Astrocyte (in vitro differentiated cells and primary cell): Measurements from ENCODE around the gene PARP1. TPM values are rescaled to one million over a fixed set of nuclear protein-coding genes. Genes with fewer than 3 reads are reported as not detected.

ENCODE experiments used
- DNase-seq: peaks from one replicate; pipeline ENCODE4 v3.0.0-alpha.2; 2010; ENCODE audit warnings: low read depth
- FAIRE-seq: peaks from 2 replicates; lab custom pipeline; 2011; peaks lifted over from hg19 to GRCh38; lab: Jason Lieb, UNC
- H2AFZ ChIP-seq: 2 replicates; pipeline ENCODE4 v1.6.0; 2012; ENCODE audit warnings: low read depth, low read length, inconsistent platforms
- H3K27ac ChIP-seq: 2 replicates; pipeline ENCODE4 v1.5.1; 2011; ENCODE audit warnings: low read depth, low read length, inconsistent platforms
- H3K27me3 ChIP-seq: 2 replicates; pipeline ENCODE4 v1.6.0; 2011; ENCODE audit warnings: low read length, inconsistent platforms; ENCODE audit not compliant: insufficient read depth
- H3K36me3 ChIP-seq: 2 replicates; pipeline ENCODE4 v1.5.1; 2011; ENCODE audit warnings: low read length, inconsistent platforms; ENCODE audit not compliant: insufficient read depth
- H3K4me1 ChIP-seq: 2 replicates; pipeline ENCODE4 v1.5.1; 2011; ENCODE audit warnings: low read length, inconsistent platforms; ENCODE audit not compliant: insufficient read depth
- H3K4me2 ChIP-seq: 2 replicates; pipeline ENCODE4 v1.6.0; 2012; ENCODE audit warnings: low read length, inconsistent platforms
- H3K4me3 ChIP-seq: 2 replicates; pipeline ENCODE4 v1.5.1; 2011; ENCODE audit warnings: low read depth, mild to moderate bottlenecking, low read length, inconsistent platforms; ENCODE audit not compliant: insufficient read depth
- H3K79me2 ChIP-seq: 2 replicates; pipeline ENCODE4 v1.6.0; 2012; ENCODE audit warnings: mild to moderate bottlenecking, low read length, inconsistent platforms; ENCODE audit not compliant: insufficient read depth
- H3K9ac ChIP-seq: 2 replicates; pipeline ENCODE4 v1.6.0; 2012; ENCODE audit warnings: mild to moderate bottlenecking, low read length, inconsistent platforms
- H3K9me3 ChIP-seq: 2 replicates; pipeline ENCODE4 v1.5.1; 2012; ENCODE audit warnings: low read depth, mild to moderate bottlenecking, low read length, inconsistent platforms; ENCODE audit not compliant: insufficient read depth
- H4K20me1 ChIP-seq: 2 replicates; pipeline ENCODE4 v1.6.0; 2012; ENCODE audit warnings: low read length, inconsistent platforms; ENCODE audit not compliant: insufficient read depth
- H3K27ac Mint-ChIP-seq: one replicate; pipeline ENCODE4 v1.8.0; 2021; ENCODE audit warnings: mild to moderate bottlenecking, mixed read lengths; ENCODE audit not compliant: unreplicated experiment
- H3K27me3 Mint-ChIP-seq: one replicate; pipeline ENCODE4 v1.8.0; 2021; ENCODE audit warnings: low read depth, mixed read lengths; ENCODE audit not compliant: unreplicated experiment
- H3K36me3 Mint-ChIP-seq: one replicate; pipeline ENCODE4 v1.8.0; 2021; ENCODE audit warnings: low read depth, mixed read lengths; ENCODE audit not compliant: unreplicated experiment
- H3K4me1 Mint-ChIP-seq: one replicate; pipeline ENCODE4 v1.8.0; 2021; ENCODE audit warnings: low read depth, mixed read lengths; ENCODE audit not compliant: unreplicated experiment
- H3K4me3 Mint-ChIP-seq: one replicate; pipeline ENCODE4 v1.8.0; 2021; ENCODE audit warnings: mild to moderate bottlenecking, moderate library complexity, mixed read lengths; ENCODE audit not compliant: unreplicated experiment
- H3K9me3 Mint-ChIP-seq: one replicate; pipeline ENCODE4 v1.8.0; 2021; ENCODE audit warnings: mild to moderate bottlenecking, mixed read lengths; ENCODE audit not compliant: unreplicated experiment
- EZH2 ChIP-seq: IDR thresholded peaks from 2 replicates; pipeline ENCODE4 v1.6.1; 2012; ENCODE audit warnings: mild to moderate bottlenecking, low read length, inconsistent platforms; ENCODE audit not compliant: insufficient read depth
- total RNA-seq: library from RNA; stranded (reverse); gene quantifications from 2 replicates; pipeline ENCODE4 v1.2.1, GENCODE V29; 2021
- TF ChIP-seq, protein P1 (sequence below): IDR thresholded peaks from 2 replicates; pipeline ENCODE4 v1.5.1; 2011; ENCODE audit warnings: low read depth, mild to moderate bottlenecking, inconsistent platforms, low read length, moderate library complexity; ENCODE audit not compliant: insufficient read depth

The PARP1 gene
- total RNA-seq, 1 donor from 2014 or later, result 57.8 TPM

DNA sequence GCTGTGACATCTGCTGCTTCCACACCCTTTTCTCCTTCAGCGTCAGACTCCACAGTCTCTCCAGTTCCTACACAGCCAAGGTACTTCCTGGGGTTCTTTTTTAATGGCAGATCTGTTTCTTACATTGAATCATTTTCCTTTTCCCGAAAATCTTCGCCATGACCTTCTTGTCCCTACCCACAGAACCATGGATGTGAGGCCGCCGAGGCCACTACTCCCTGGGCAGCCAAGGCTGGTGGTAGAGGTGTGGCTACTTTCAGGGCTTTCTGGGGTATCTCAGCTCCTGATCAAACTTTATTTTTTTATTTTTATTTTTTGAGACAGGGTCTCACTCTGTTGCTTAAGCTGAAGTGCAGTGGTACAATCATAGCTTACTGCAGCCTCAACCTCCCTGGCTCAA is 89.4 kb downstream of the PARP1 start:
- H3K27ac ChIP-seq, result no peak overlapping the region
- peaks cover 4% of the 10 kb centered on the region for H3K9me3 Mint-ChIP-seq

DNA sequence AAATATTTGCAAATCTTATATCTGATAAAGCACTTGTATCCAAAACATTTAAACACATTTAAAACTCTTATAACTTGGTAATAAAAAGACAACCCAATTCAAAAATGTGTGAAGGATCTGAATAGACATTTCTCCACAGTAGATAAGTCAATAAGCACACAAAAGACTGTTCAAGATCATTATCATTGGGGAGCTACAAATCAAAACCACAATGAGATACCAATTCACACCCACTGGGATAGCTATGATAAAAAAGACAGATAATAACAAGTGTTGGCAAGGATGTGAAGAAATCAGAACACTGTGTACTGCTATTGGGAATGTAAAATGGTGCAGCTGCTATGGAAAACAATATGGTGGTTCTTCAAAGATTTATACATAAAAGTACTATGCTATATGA is 93.8 kb downstream of the PARP1 start:
- Mint-ChIP-seq H3K9me3 (peaks cover 2% of the 10 kb centered on the region), H3K36me3 (no peaks in the 10 kb centered on the region), H3K4me3 (no peak overlapping the region), H3K27me3 (peaks cover 14% of the 10 kb centered on the region), H3K27ac (no peak overlapping the region), H3K4me1 (peaks cover 3% of the 10 kb centered on the region)
- H3K27me3 ChIP-seq, result no peaks in the 10 kb centered on the region
- TF ChIP-seq EZH2, result no peak
- TF ChIP-seq, protein P1, sequence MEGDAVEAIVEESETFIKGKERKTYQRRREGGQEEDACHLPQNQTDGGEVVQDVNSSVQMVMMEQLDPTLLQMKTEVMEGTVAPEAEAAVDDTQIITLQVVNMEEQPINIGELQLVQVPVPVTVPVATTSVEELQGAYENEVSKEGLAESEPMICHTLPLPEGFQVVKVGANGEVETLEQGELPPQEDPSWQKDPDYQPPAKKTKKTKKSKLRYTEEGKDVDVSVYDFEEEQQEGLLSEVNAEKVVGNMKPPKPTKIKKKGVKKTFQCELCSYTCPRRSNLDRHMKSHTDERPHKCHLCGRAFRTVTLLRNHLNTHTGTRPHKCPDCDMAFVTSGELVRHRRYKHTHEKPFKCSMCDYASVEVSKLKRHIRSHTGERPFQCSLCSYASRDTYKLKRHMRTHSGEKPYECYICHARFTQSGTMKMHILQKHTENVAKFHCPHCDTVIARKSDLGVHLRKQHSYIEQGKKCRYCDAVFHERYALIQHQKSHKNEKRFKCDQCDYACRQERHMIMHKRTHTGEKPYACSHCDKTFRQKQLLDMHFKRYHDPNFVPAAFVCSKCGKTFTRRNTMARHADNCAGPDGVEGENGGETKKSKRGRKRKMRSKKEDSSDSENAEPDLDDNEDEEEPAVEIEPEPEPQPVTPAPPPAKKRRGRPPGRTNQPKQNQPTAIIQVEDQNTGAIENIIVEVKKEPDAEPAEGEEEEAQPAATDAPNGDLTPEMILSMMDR, result no peak
- no peaks in the 10 kb centered on the region for H3K9me3 ChIP-seq
- no peak overlapping the region for H3K4me3 ChIP-seq
- peaks cover 5% of the 10 kb centered on the region for H3K4me1 ChIP-seq
- no peaks in the 10 kb centered on the region for H3K79me2 ChIP-seq
- FAIRE-seq, result no peak
- no peak overlapping the region for H2AFZ ChIP-seq
- no peaks in the 10 kb centered on the region for H3K36me3 ChIP-seq
- H3K27ac ChIP-seq, result no peak overlapping the region
- no peaks in the 10 kb centered on the region for H4K20me1 ChIP-seq
- H3K9ac ChIP-seq, result no peak overlapping the region
- DNase-seq, result no peak
- H3K4me2 ChIP-seq, result no peak overlapping the region

More for the DNA sequence above, 89.4 kb downstream of the PARP1 start:
- no peaks in the 10 kb centered on the region for H4K20me1 ChIP-seq
- H3K4me1 ChIP-seq, result no peaks in the 10 kb centered on the region
- Mint-ChIP-seq H3K27me3 (peaks cover 12% of the 10 kb centered on the region), H3K4me1 (no peaks in the 10 kb centered on the region), H3K27ac (no peak overlapping the region), H3K4me3 (no peak overlapping the region), H3K36me3 (no peaks in the 10 kb centered on the region)
- TF ChIP-seq EZH2, result no peak
- TF ChIP-seq, protein P1, result no peak
- H3K79me2 ChIP-seq, result no peaks in the 10 kb centered on the region
- no peaks in the 10 kb centered on the region for H3K27me3 ChIP-seq
- H3K4me2 ChIP-seq, result no peak overlapping the region
- FAIRE-seq (no peak), DNase-seq (no peak)
- H3K9ac ChIP-seq, result no peak overlapping the region
- H2AFZ ChIP-seq, result no peak overlapping the region
- H3K36me3 ChIP-seq, result no peaks in the 10 kb centered on the region
- H3K9me3 ChIP-seq, result no peaks in the 10 kb centered on the region
- H3K4me3 ChIP-seq, result no peak overlapping the region

GRCh38 chr1:226312065-226312464 is 95.8 kb downstream of the PARP1 start:
- Histone ChIP-seq H3K9ac (no peak overlapping the region), H3K4me2 (no peak overlapping the region), H2AFZ (no peak overlapping the region), H4K20me1 (no peaks in the 10 kb centered on the region), H3K4me3 (no peak overlapping the region), H3K79me2 (peaks cover 18% of the 10 kb centered on the region), H3K27ac (no peak overlapping the region), H3K27me3 (no peaks in the 10 kb centered on the region), H3K36me3 (no peaks in the 10 kb centered on the region), H3K9me3 (no peaks in the 10 kb centered on the region), H3K4me1 (peaks cover 5% of the 10 kb centered on the region)
- no peak for TF ChIP-seq EZH2
- TF ChIP-seq, protein P1, result no peak
- H3K27ac Mint-ChIP-seq, result no peak overlapping the region
- no peaks in the 10 kb centered on the region for H3K36me3 Mint-ChIP-seq
- no peak for FAIRE-seq
- no peak for DNase-seq
- H3K9me3 Mint-ChIP-seq, result no peaks in the 10 kb centered on the region
- H3K4me3 Mint-ChIP-seq, result no peak overlapping the region
- peaks cover 14% of the 10 kb centered on the region for H3K27me3 Mint-ChIP-seq
- peaks cover 3% of the 10 kb centered on the region for H3K4me1 Mint-ChIP-seq
